Stimulated activated CD8-positive, alpha-beta memory T cell treated with anti-CD3 and anti-CD28 coated beads, Interleukin-2, amount 100 ng/mL, for 1 hour (primary cell): ENCODE measurements around the gene WFIKKN1.
"Not testable (repeated sequence)": the region's sequence is repeated elsewhere in the genome, so short reads cannot be mapped to it uniquely, and the experiment has no call there.

Experiments used
- DNase-seq, 2 donors: peaks; one replicate each; pipeline ENCODE4 v3.0.0-alpha.2; 2020; ENCODE audit warnings: low read depth in 2 of 2

Gene WFIKKN1

DNA sequence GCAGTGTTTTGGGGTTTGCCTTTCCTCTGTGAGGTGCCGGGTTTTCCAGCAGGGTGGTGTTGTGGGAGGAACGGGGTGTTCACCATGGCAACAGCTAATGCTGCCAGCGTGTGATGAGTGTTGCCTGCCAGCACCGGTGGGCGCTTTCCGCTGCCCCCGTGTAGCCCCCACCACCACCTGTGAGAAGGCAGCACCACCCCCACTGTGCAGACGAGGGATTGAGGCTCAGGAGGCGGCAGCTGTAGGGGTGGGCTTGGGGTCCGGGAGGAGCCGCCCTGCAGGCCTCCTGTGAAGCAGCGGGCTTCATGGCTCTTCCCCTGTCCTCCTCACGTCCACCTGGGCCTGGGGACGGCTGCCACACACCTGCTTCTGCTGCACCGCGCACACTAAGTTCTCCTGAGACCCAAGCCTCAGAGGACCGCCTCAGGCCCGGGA lies 35.7 kb upstream of the WFIKKN1 start:
- no peak for DNase-seq

DNA sequence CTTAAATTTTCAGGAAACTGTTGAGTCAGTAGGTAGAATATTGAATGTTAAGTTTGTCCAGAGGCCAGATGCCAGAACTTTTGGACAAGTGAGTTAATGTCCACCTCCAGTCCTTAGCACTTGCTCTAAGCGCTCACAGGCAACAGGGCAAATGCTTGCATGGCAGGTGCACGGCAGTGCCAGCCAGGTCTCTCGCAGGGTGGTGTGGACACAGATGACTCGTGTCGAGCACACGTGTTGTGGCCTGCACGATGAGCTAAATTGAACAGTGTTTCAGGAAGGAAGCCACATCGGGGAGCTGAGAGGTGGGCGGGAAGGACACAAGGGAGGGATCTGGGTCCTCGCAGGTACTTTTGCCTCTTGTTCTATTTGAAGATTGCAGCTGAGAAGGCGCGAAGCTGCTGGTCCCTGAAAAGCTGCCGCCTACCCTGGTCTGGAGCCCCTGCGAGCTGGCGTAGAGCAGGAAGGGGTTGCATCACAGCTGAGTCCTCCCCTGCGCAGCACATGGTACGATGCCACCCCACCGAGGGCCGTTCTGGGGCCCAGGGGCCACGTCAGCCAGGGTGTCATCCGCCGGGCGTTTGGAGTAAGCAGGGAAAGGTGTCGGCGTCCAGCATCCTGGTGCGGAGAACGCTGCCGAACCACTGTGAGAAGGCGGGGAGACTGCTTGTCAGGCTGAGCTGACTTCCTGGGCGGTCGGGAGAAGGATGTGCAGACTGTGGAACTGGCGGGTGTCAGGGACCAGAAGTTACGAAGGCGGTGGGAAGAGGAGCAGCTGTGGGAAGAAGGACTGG lies 34.6 kb upstream of the WFIKKN1 start:
- DNase-seq: no peak

DNA sequence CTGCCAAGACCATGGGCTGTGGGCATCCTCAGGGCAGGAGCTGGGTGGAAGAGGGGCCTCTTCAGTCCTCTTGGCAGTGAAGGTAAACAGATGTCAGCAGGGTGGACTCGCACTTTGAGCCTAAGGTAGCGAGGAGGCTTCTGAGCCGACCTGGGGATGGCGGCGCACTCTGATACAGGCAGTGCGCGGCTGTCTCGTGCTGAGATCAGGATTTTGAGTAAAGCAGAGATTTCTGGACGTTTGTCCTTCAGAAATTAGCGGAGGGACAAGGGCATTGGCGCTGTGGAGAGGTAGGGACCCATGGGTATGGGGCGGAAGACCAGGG lies 34.1 kb upstream of the WFIKKN1 start:
- no peak for DNase-seq

DNA sequence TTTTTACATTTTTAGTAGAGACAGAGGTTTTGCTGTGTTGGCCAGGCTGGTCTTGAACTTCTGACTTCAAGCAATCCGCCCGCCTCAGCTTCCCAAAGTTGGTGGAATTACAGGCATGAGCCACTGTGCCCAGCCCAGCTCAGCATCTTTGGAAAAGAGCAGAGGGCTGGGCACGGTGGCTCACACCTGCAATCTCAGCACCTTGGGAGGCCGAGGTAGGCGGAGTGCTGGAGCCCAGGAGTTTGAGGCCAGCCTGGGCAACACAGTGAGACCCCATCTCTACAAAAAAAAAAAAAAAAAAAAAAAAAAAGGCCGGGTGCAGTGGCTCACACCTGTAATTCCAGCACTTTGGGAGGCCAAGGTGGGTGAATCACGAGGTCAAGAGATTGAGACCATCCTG lies 33.1 kb upstream of the WFIKKN1 start:
- not testable (repeated sequence) for DNase-seq

DNA sequence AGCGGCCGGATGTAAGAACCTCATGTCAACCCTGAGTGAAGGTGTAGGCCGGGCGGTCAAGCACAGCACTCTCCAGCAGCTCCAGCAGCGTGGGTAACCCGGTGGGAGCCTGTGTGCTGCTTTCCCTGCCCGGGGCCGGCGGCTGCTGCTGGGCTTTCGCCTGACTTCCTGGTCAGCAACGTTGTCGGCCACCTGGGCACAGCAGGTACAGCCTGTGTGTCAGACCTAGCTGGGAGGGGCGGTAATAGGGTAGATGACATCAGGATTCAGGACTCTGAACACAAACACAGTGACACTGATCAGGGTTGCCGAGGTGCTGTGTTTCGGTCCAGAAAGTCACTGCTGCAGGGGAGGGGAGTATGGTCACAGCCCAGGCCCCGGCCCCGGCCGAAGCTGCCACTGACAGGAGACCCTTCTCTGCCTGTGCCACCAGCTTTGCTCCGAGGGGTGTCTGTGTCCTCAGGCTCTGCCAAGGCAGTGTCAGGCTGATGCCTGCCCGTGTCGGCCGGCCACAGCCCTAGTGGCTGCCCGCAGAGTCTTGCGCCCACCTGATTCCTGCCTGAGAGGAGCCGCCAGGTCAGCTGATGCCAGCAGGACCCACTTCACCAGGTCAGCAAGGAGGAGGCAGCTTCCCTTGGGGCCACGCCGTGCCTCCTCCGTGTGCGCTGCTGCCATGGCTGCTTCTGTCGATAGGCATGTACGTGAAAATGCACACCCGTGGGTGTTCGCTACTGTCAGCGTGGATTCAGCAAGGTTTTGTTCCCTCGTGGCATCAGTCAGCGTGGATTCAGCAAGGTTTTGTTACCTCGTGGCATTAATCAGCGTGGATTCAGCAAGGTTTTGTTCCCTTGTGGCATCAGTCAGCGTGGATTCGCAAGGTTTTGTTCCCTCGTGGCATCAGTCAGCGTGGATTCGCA lies 31.7 kb upstream of the WFIKKN1 start:
- DNase-seq: no peak

DNA sequence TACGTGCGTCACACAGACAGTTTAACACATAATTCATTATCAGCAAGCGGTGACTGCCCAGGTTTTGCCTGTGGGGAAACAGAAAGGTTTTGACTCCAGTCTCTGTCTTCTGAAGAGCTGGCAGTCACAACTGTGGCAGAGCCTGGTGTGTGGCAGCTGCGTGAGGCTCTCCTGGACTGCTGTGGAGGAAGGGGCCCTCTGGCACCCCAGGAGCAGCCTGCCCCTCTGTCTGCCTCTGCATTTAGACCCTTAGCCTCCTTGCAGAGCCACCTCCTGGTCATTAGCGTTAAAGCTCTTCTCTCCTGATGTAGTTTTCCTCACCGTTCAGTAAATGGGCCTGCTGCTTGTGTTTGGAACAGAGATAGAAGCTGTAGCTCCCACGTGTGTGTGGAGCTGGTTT lies 30.0 kb upstream of the WFIKKN1 start:
- DNase-seq: no peak

DNA sequence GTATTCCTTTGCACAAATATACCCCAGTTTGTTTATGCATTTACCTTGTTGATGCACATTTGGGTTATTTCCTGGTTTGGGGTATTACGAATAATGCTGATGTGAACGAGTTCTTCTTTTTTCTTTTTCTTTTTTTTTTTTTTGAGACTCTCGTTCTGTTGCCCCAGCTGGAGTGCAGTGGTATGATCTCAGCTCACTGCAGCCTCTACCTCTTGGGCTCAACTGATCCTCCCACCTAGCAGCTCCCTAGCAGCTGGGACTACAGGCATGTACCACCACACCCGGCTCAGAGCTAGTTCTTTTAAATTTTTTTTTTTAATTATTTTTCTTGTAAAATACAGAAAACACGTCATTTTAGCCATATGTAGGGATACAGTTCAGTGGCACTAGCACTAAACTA lies 26.9 kb upstream of the WFIKKN1 start:
- no peak for DNase-seq

DNA sequence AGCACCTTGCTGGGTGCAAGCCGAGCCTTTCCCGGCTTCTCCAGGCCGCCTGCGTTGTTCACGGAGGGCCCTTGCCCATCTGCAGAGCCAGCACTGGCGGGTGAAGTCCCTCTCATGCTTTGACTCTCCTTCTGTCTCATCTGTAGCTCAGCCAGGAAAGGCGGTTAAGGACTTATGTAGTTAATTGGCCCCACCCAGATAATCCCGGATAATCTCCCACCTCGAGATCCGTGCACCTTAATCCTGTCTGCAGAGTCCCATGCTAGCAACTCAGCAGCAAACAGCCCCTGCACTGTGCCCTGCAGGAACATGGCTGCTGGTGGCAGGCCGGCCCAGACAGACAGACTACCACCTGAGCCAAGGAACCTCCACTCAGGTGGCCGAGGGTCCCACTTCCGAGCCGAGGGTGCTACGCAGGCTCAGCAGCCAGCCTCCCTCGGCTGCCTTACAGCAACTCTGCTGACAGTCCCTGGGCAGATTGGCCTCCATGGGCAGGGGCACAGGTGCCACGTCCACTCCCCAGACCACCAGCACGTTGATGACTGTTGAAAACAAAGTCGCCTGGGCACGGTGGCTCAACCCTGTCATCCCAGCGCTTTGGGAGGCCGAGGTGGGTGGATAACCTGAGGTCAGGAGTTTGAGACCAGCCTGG lies 24.0 kb upstream of the WFIKKN1 start:
- no peak for DNase-seq

DNA sequence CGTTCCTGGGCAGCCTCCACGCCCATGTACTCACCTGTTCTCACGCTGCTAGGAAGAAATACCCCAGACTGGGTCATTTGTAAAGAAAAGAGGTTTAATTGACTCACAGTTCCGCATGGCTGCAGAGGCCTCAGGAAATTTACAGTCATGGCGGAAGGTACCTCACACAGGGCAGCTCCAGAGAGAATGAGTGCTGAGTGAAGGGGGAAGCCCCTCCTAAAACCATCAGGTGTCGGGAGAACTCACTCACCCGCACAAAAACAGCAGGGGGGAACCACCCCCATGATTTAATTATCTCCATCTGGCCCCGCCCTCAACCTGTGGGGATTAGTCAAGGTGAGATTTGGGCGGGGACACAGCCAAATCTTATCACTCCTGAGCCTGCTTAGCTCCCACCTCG lies 22.8 kb upstream of the WFIKKN1 start:
- DNase-seq: no peak

DNA sequence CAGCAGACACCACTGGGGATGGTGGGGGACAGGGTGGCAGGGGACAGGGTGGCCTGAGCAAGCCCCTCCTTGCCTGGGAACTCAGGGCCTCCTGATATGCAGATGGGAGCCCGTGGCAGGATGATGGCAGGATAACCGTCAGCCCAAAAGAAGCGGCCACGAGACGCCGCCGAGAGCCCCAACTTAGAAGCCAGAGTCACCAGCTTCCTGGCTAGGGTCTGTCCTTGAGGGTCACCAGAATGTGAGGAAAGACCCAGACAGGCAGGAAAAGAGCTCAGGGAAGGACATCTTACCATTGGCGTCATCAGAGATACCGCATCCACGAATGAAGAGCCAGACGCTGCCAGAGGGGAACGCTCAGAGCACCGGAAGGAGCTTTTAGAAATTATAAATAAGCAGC lies 21.5 kb upstream of the WFIKKN1 start:
- DNase-seq: no peak

DNA sequence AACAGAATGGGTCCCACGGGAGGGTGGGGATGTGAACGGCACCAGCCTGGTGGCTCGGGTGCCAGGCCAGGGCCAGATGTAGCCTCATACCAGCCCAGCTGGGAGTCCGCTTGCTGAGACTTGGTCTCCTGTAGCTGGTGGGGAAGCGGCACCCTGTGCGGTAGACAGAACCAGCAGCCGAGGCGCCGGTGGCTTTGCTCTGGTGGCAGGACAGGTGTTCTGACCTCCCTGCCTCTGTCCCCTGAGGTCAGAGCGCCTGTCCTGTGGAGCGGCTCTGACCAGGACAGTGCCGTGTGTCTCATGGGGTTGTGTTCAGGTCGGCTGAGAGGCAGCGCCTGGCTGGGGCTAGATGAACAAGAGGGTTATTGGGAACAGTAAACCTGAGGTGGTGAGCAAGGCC lies 20.8 kb upstream of the WFIKKN1 start:
- DNase-seq: no peak

DNA sequence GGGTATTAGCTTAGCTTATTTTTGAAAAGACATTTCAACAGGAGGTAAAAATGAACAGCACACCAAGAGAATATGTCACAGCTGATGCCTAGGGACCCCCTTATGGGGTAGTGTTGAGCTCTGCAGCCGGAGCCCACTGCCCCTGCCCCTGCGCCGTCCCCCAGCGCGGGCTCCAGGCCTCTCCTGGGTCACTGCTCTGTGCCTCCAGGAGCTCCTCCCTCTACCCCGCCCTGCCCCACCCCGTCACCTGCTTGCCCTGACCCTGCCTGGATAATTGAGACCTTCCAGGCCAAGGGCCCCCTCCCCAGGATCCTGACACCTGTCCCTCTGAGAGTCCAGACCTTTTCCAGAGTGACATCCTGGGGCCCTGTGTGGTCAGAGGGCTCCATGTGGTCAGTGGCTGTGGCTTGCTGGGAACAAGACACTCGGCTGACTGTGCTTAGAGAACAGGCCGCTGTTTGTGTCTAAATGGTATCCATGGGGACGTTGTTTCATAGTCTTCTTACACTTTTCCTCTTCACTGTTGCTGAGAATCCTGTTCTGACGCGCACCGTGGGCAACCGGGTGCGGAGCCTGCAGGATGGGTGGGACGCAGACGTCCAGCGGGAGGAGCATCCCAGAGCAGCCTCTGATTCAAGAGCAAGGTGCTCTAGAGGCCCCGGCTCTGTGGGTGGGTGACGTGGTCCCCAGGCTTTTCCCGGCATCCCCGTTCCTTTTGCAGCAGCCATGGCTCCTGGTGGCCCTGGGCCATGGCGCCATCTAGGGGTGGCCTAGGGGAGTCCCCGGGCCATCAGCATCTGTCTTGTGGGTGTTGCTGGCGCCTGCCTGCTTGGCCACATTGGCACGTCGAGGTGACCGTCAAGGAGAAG lies 20.0 kb upstream of the WFIKKN1 start:
- peak in 1 of 2 donors; percentile 23 for DNase-seq

DNA sequence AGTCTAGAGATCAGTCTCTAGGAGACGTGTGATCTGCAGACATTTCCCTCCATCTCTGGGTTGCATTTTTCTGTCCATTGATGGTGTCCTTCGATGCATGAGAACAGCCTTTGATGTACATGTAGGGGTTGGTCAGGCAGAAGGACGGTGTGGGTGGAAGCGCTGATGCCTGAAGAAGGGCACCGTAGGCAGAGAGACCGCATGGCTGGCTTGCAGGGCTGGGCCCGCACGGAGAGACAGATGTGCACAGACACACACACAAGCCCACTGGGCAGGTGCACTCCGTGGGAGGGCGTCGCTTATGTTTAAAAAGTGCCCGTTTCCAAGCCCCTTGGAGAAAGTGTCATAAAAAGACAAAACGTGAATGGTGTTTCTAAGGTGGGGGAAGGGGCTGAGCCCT lies 15.7 kb upstream of the WFIKKN1 start:
- DNase-seq: no peak

DNA sequence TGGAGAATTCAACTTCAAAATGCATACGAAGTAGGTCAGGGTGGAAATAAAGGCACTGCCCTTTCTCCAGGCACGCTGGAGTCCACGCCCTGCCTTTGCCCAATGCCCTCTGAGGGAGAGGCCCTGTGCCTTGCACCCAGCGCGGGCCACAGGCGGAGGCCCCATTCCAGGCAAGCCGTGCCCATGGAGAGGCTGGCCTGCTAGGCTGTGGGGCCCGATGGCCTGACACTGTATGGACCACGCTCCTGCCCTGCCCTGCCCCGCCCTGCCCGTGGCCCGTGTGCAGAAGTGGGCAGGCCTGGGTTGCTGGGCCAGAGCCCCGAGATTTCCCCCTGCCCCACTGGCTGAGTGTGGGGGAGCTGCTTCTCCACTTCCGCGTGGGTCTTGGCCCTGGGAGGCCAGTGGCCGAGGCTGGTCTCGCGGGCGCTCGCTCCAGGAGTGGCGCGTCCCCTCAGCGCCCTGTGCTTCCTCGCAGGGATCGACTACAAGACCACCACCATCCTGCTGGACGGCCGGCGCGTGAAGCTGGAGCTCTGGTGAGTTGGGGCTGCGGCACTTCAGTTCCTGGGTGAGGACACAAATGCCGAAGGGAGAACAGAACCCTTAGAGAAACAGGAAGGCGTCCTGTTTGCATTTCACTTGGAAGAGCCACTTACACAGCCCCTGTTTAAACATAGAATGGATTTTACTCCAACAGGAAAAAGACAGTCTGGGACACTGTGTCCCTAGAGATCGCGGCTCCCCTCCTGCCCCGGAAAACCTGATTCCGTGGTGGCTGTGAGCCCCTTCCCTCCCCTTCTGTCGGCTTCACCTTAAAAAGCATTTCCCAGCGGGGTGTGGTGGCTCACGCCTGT lies 13.8 kb upstream of the WFIKKN1 start:
- no peak for DNase-seq

DNA sequence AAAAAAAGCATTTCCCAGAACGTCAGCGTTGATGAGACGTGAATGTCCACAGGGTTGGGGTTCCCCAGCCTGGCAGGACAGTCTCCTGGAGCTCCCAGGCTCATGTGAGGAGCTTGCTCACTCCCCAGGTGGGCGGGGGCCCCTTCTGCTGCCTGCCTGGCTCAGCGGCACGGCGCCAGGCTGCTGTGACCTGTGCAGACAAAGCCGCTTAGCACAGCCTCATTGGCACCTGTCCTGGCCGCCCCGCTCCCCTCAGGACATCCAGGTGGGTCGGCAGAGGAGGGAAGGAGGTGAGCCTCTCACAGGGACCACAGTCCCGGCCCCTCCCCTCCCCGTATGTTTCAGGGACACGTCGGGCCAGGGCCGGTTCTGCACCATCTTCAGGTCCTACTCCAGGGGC lies 12.9 kb upstream of the WFIKKN1 start:
- DNase-seq: no peak

DNA sequence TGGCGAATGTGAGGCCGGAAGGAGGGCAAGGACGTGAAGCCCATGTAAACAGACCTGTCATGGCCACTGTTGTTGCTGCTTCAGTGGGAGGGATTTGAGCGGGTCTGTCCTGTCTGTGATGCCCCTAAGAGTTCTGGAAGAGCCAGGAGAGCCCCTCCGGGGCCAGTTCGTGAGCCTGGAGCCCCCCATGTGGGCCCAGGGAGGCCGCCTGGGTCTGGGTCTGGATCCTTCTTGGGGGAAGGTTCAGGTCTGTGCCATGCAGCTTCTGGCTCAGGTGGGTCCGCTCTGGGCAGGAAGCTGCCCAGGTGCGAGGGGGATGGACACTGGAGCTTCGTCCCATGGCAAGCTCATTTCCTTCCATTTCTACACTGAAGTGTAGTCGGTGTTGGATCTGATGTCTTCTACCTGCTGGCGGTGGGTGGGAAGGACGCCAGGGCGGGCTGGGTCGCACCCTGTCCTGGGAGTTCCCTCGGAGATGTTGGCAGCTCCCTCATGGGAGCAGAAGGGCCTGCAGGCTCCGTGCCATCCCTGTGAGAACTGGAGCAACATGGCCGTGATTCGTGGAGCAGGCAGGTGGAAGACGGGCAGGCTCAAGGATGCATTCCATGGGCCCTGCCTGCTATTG lies 11.2 kb upstream of the WFIKKN1 start:
- DNase-seq: no peak

DNA sequence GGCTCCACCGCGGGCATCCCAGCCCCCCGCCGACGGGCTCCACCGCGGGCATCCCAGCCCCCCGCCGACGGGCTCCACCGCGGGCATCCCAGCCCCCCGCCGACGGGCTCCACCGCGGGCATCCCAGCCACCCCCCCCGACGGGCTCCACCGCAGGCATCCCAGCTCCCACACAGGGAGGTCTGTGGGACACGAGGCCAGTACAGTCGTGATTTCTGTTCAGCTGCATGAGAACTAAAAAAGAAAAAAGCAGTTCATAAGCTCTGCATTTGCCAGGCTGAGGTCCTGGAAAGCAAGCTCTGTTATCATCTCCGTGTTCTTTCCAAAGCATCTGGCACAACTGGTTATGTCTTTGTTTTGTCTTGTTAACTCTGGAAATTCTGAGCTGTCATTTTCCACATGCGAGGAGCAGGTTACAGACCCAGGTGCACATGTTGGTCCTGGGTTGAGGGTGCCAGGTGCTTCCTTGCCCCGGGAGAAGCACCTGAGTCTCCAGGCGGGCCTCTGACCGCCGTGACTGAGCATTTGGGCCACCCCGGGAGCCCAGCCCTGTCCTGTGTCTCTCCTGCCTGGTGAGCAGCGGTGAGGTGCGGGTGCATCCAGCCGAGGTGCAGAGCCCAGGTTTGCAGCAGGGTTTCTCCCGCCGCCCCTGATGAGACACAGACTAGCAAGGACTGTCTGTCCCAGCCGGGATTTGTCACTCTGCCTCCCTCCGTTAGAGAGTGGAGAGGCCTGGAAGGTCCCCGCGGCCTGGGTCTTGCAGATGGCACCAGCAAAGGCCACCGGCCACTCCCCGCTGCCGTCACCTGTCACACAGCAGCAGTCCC lies 9.9 kb upstream of the WFIKKN1 start:
- no peak for DNase-seq

DNA sequence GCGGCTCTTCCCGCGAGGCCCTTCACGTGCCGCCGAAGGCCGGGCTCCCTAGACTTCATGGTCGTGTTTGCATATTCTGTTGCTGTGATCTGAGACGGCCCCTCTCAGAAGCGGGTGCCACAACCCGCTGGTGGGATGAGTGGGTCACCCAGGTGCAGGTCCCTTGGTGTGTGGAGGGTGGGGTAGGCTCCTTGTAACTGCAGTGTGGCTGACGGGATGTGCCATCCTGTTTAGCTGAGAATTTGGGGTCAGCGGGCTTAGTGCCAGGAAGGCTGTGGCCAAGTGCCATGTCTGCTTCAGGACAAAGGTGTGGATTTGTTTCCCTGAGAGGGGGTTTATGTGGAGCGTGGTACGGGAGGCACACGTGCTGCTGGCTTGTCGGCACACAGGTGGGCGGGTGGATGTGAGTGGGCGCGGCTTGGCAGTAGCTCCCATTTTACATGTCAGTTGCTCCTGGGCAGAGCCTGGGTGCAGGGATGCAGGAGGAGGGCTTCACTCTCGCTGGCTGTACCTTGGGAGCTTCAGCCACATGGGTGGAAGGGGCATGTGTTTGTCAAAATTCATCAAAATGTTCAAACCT lies 9.2 kb upstream of the WFIKKN1 start:
- no peak for DNase-seq

DNA sequence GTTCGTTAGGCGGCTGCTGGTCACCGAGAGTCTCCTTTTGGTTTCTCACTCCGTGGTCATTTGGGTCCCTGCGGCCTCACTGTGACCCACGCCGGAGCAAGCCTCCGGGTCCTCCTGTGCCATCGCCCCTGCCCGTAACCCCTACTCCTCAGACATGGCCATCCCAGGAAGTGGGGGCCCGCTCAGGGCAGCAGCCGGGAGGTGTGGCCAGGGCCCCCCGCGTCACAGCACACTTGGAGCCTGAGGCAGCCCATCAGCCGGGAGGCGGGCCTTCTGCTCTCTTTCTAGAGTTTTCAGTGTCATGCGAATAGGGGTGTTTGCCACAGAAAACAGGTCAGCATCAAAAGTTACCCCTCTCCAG lies 7.9 kb upstream of the WFIKKN1 start:
- no peak for DNase-seq
